Measurements from ENCODE around the gene RIMBP2.

RIMBP2 gene

GRCh38 chr12:130563323-130563722 lies 152.8 kb downstream of the RIMBP2 start:
- no peak for DNase-seq

- DNase-seq = no peak
Observed at GRCh38 chr12:130562716-130563115, 153.4 kb downstream of the RIMBP2 start.

GRCh38 chr12:130560321-130560720 lies 155.8 kb downstream of the RIMBP2 start:
- DNase-seq = no peak

- no peak for DNase-seq
Observed at GRCh38 chr12:130559806-130560205, 156.3 kb downstream of the RIMBP2 start.

GRCh38 chr12:130557886-130558765 lies 158.0 kb downstream of the RIMBP2 start:
- DNase-seq = no peak

- DNase-seq = no peak
Observed at GRCh38 chr12:130557201-130557600, 158.9 kb downstream of the RIMBP2 start.

- no peak for DNase-seq
Observed at GRCh38 chr12:130556486-130557055, 159.5 kb downstream of the RIMBP2 start.

GRCh38 chr12:130555628-130556485 lies 160.2 kb downstream of the RIMBP2 start:
- no peak for DNase-seq

- no peak for DNase-seq
Observed at GRCh38 chr12:130555221-130555620, 160.9 kb downstream of the RIMBP2 start.

- DNase-seq = no peak
Observed at GRCh38 chr12:130552483-130552996, 163.6 kb downstream of the RIMBP2 start.

- no peak for DNase-seq
Observed at GRCh38 chr12:130549361-130549760, 166.7 kb downstream of the RIMBP2 start.

- DNase-seq = no peak
Observed at GRCh38 chr12:130547480-130548155, 168.5 kb downstream of the RIMBP2 start.

GRCh38 chr12:130546494-130546893 lies 169.6 kb downstream of the RIMBP2 start:
- DNase-seq = no peak

GRCh38 chr12:130545475-130545874 lies 170.6 kb downstream of the RIMBP2 start:
- DNase-seq = no peak

GRCh38 chr12:130540376-130540775 lies 175.7 kb downstream of the RIMBP2 start:
- DNase-seq = no peak

- DNase-seq = no peak
Observed at GRCh38 chr12:130538343-130539095, 177.6 kb downstream of the RIMBP2 start.

GRCh38 chr12:130537655-130538054 lies 178.4 kb downstream of the RIMBP2 start:
- DNase-seq = no peak

- no peak for DNase-seq
Observed at GRCh38 chr12:130537051-130537450, 179.0 kb downstream of the RIMBP2 start.

- no peak for DNase-seq
Observed at GRCh38 chr12:130530429-130530828, 185.7 kb downstream of the RIMBP2 start.

GRCh38 chr12:130529781-130530180 lies 186.3 kb downstream of the RIMBP2 start:
- no peak for DNase-seq

- DNase-seq = no peak
Observed at GRCh38 chr12:130527239-130527638, 188.9 kb downstream of the RIMBP2 start.

- no peak for DNase-seq
Observed at GRCh38 chr12:130526813-130527212, 189.3 kb downstream of the RIMBP2 start.

Data from activated CD4-positive, alpha-beta T cell treated with anti-CD3 and anti-CD28 coated beads, Interleukin-10, Interleukin-2, amounts not matched to agents 100 ng/mL and 50 ng/mL, durations not matched to agents 16 hours and 8 hours (primary cell).